ENCODE measurements around the gene VWC2L. TPM values are rescaled to one million over a fixed set of nuclear protein-coding genes. Genes with fewer than 3 reads are reported as not detected.

The VWC2L gene
- total and polyA plus RNA-seq, 2 donors (not counting 3 experiments of a cell fraction or from before 2014, with no cell fraction given): not detected

DNA sequence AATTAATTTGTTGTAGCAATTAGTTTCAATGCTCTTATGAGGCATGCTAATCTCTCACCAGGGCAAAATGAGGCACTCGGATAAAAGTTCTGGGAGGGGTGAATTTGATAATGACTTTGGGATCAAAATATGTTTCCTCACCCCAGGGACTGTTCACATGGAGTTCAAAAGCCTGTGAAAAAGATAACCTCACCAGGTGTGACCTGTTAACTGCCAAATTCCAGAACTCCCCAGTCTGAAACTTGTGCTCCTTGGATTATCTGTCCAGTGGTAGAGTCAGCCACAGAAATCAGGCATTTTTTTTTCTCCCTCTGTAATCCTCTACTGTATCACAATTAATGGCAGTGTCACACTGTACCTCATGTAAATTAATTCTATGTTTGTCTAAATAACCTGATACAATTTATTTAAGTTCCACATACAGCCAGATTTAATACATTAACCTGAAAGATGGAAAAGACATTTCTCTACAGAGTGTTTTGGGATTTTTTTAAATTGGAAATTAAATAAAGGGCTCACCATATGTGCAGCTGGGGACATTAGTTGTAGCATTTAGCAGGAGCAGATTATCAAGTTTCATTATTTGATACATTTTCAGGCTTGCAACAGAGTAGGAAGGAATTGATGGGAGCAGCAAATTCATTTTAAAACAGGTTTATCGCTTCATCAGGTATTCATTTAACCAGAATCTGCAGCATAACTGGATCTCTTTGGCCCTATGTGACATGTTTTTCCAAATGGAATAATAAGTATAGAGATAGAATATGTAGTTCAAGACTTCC lies 191.2 kb downstream of the VWC2L start:
- H3K9ac ChIP-seq (replicated peaks; ENCODE audit: extremely low read depth, insufficient read depth, low read length): no peak overlapping the region
- H3K9me1 ChIP-seq (replicated peaks; ENCODE audit: control insufficient read depth, extremely low read depth, insufficient read depth, low read length): no peaks in the 10 kb centered on the region
- TF ChIP-seq CTCF (IDR thresholded peaks at IDR 0.05; ENCODE audit: extremely low read depth in 1 of 2, insufficient read depth in 1 of 2, low read depth in 1 of 2, low read length in 2 of 2): no peak
- TF ChIP-seq, protein P1, sequence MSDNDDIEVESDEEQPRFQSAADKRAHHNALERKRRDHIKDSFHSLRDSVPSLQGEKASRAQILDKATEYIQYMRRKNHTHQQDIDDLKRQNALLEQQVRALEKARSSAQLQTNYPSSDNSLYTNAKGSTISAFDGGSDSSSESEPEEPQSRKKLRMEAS (IDR thresholded peaks at IDR 0.05; ENCODE audit: insufficient read depth, insufficient read length): no peak
- no peak for TF ChIP-seq POLR2A (IDR thresholded peaks at IDR 0.05; ENCODE audit: low read depth, low read length)
- TF ChIP-seq EZH2 (IDR thresholded peaks at IDR 0.05; ENCODE audit: borderline replicate concordance, low read depth, low read length, severe bottlenecking): no peak
- TF ChIP-seq JUN (IDR thresholded peaks at IDR 0.05; ENCODE audit: borderline replicate concordance, insufficient read depth, insufficient read length, low read depth): no peak
- no peak for TF ChIP-seq POLR2AphosphoS5 (IDR thresholded peaks at IDR 0.05; ENCODE audit: insufficient read depth, low read depth, low read length)
- no peak for TF ChIP-seq FOS (IDR thresholded peaks at IDR 0.05; ENCODE audit: borderline replicate concordance, insufficient read depth, low read length)
- no peak for TF ChIP-seq GATA2 (IDR thresholded peaks at IDR 0.05; ENCODE audit: insufficient read depth, insufficient read length, low read depth, low read length)
- TF ChIP-seq MYC (IDR thresholded peaks at IDR 0.05; ENCODE audit: low read depth, low read length): no peak
- POLR2A ChIA-PET: no interaction called here
- H3K36me3 ChIP-seq (ENCODE audit: control insufficient read depth in 2 of 2, extremely low read depth in 1 of 2, insufficient read depth in 2 of 2, low read length in 2 of 2): no peaks in the 10 kb centered on the region
- DNase-seq (ENCODE audit: low read depth, low spot score): no peak
- H3K4me3 ChIP-seq (replicated peaks in 1 of 3; ENCODE audit: insufficient read depth in 1 of 3, low read depth in 1 of 3, low read length in 3 of 3): no peak overlapping the region
- H4K20me1 ChIP-seq (replicated peaks; ENCODE audit: control insufficient read depth, extremely low read depth, insufficient read depth, low read length): no peaks in the 10 kb centered on the region
- H3K27ac ChIP-seq (ENCODE audit: insufficient read depth, low read depth, low read length): no peak overlapping the region
- no peak overlapping the region for H3K4me2 ChIP-seq (ENCODE audit: insufficient read depth, low read length)
- no peaks in the 10 kb centered on the region for H3K9me3 ChIP-seq (replicated peaks; ENCODE audit: control insufficient read depth, insufficient read depth, low read length)
- CTCF ChIA-PET: no interaction called here
- BruUV-seq (replicated peaks): no TSS peak
- no peaks in the 10 kb centered on the region for H3K79me2 ChIP-seq (ENCODE audit: control insufficient read depth, insufficient read depth, low read length)
- no peaks in the 10 kb centered on the region for H3K4me1 ChIP-seq (ENCODE audit: control insufficient read depth, extremely low read depth, insufficient read depth, low read length)
- no peak overlapping the region for H2AFZ ChIP-seq (ENCODE audit: low read depth, low read length)
- FAIRE-seq: no peak
- intact Hi-C loops (cut with micrococcal nuclease) (no loop called here), dilution Hi-C loops (cut with MboI; ENCODE audit: extremely low pct_ligation_motif_present, low sequenced_read_pairs) (no loop called here)
- no peaks in the 10 kb centered on the region for H3K27me3 ChIP-seq (ENCODE audit: control insufficient read depth in 2 of 2, insufficient read depth in 2 of 2, low read length in 2 of 2)
